Activated CD4-positive, alpha-beta T cell treated with anti-CD3 and anti-CD28 coated beads for 48 hours (primary cell): Measurements from ENCODE around the gene VDR.
A peak's percentile ranks its signal among the peaks of the same experiment; 100 is the strongest.
"Not testable (repeated sequence)": the region's sequence is repeated elsewhere in the genome, so short reads cannot be mapped to it uniquely, and the experiment has no call there.

Experiments
- DNase-seq: peaks from one replicate; pipeline ENCODE4 v3.0.0-alpha.2; 2020

VDR gene

GRCh38 chr12:47823422-47824086, 81.2 kb downstream of the VDR start:
- DNase-seq: no peak

GRCh38 chr12:47822863-47823262, 81.9 kb downstream of the VDR start:
- DNase-seq: no peak

GRCh38 chr12:47822401-47822800, 82.4 kb downstream of the VDR start:
- no peak for DNase-seq

- no peak for DNase-seq
These were observed 83.5 kb downstream of the VDR start for GRCh38 chr12:47821346-47821706.

- DNase-seq: no peak
These were observed 84.0 kb downstream of the VDR start for GRCh38 chr12:47820631-47821345.

- peak; percentile 81 for DNase-seq
These were observed 84.7 kb downstream of the VDR start, which contains the start of gene HDAC7 for GRCh38 chr12:47819896-47820630. TSS of gene HDAC7 (minus strand) at chr12:47819903. CDS start at chr12:47819785, 118 bp downstream.

- peak; percentile 65 for DNase-seq
These were observed 85.5 kb downstream of the VDR start for GRCh38 chr12:47819138-47819895.

GRCh38 chr12:47818467-47819137, 86.2 kb downstream of the VDR start:
- peak; percentile 64 for DNase-seq

- no peak for DNase-seq
These were observed 86.8 kb downstream of the VDR start for GRCh38 chr12:47818007-47818376.

GRCh38 chr12:47817272-47818006, 87.4 kb downstream of the VDR start:
- DNase-seq: no peak

- no peak for DNase-seq
These were observed 88.2 kb downstream of the VDR start for GRCh38 chr12:47816403-47817271.

GRCh38 chr12:47815447-47815846, 89.3 kb downstream of the VDR start:
- DNase-seq: not testable (repeated sequence)

- no peak for DNase-seq
These were observed 90.1 kb downstream of the VDR start for GRCh38 chr12:47814539-47815170.

- no peak for DNase-seq
These were observed 91.1 kb downstream of the VDR start for GRCh38 chr12:47813511-47814196.

GRCh38 chr12:47812797-47813510, 91.8 kb downstream of the VDR start:
- peak; percentile 95 for DNase-seq

- no peak for DNase-seq
These were observed 93.0 kb downstream of the VDR start for GRCh38 chr12:47811581-47812484.

GRCh38 chr12:47811072-47811396, 93.8 kb downstream of the VDR start:
- DNase-seq: no peak

GRCh38 chr12:47809518-47809917, 95.3 kb downstream of the VDR start:
- not testable (repeated sequence) for DNase-seq
